Measurements from ENCODE around the gene PRKAA2. TPM values are rescaled to one million over a fixed set of nuclear protein-coding genes. Genes with fewer than 3 reads are reported as not detected.

Gene PRKAA2
- total and polyA plus RNA-seq, 2 donors = 1.1 to 1.3 TPM

DNA sequence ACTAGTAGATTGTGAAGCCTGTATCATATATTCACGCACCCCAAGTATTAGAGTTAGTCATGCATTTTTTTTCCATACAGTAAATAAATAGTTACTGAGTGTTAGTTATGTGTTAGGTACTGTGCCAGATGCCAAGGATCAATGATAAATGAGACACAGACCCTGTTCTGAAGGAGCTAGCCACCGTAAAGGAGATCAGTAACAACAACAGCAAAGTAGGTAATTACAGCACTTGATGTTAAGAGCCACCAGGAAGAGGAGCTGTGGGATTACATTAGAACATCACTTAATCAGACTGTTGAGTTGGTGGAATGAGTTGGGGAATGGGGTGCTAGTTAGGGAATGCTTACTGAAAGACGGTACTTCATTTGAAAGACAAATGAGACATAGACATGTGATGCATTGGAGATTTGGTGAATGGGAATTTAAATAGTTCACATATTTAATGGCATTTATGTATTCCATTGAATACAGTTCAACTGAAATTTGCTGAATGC, 21.0 kb downstream of the PRKAA2 start:
- H3K4me3 ChIP-seq (ENCODE audit: low read length in 2 of 2) = no peak overlapping the region
- no peak overlapping the region for H3K27ac ChIP-seq (ENCODE audit: low read depth in 1 of 2, low read length in 1 of 2)
- no peaks in the 10 kb centered on the region for H3K9me3 ChIP-seq (ENCODE audit: control insufficient read depth in 2 of 2, insufficient read depth in 1 of 2, low read length in 1 of 2)
- no peaks in the 10 kb centered on the region for H3K36me3 ChIP-seq (ENCODE audit: control insufficient read depth in 2 of 2, insufficient read depth in 2 of 2, low read length in 1 of 2)
- 94% methylated on average over 3 of the region's 3 CpGs for WGBS
- no peaks in the 10 kb centered on the region for H3K4me1 ChIP-seq (ENCODE audit: control insufficient read depth in 2 of 2, insufficient read depth in 2 of 2, low read length in 2 of 2)
- H3K27me3 ChIP-seq (ENCODE audit: control insufficient read depth in 2 of 2, insufficient read depth in 1 of 2, low read length in 1 of 2) = no peaks in the 10 kb centered on the region
- DNase-seq (ENCODE audit: low read depth in 6 of 9, low spot score in 9 of 9) = no peak

DNA sequence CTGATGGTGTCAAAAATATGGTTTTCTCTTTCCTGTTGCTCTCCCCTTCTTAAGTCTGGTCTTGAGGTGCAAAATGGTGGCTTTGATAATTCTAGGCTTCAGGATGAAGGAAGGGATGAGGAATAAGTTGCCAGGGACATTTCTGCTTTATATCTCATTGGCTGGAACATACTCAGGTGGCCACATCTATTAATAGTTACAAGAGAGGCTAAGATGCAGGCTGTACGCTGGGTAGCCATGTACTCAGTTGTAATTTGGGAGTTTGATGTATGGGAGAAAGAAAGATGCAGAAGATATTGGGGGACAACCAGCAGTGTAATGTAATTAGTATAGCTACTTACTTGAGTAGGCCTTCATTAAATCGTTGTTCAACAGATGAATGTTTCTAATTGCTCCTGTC, 25.2 kb downstream of the PRKAA2 start:
- Histone ChIP-seq H3K36me3 (ENCODE audit: control insufficient read depth in 2 of 2, insufficient read depth in 2 of 2, low read length in 1 of 2) (no peaks in the 10 kb centered on the region), H3K9me3 (ENCODE audit: control insufficient read depth in 2 of 2, insufficient read depth in 1 of 2, low read length in 1 of 2) (no peaks in the 10 kb centered on the region), H3K4me1 (ENCODE audit: control insufficient read depth in 2 of 2, insufficient read depth in 2 of 2, low read length in 2 of 2) (no peaks in the 10 kb centered on the region), H3K27me3 (ENCODE audit: control insufficient read depth in 2 of 2, insufficient read depth in 1 of 2, low read length in 1 of 2) (no peaks in the 10 kb centered on the region), H3K27ac (ENCODE audit: low read depth in 1 of 2, low read length in 1 of 2) (no peak overlapping the region), H3K4me3 (ENCODE audit: low read length in 2 of 2) (no peak overlapping the region)
- 46% methylated on average over 2 of the region's 2 CpGs for WGBS
- no peak for DNase-seq (ENCODE audit: low read depth in 6 of 9, low spot score in 9 of 9)

DNA sequence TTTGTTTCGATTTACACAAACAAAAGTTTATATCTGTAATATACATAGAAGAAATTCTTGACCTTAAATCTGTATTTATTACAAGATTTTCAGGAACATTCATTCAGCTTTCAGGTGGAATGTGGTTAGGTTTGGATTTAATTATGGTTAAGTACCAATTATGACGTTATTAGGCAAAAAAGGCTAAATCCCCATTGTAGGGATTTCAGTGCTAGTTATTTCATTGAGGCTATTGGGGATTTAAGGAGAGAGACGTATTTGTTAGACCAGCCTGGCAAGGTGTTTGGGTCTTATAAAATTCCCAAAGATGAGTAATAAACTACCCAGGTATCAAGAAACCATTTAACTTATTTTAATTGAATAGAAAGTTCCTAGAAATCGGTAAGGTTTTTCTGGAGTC, 26.0 kb downstream of the PRKAA2 start:
- no peaks in the 10 kb centered on the region for H3K9me3 ChIP-seq (ENCODE audit: control insufficient read depth in 2 of 2, insufficient read depth in 1 of 2, low read length in 1 of 2)
- no peak for DNase-seq (ENCODE audit: low read depth in 6 of 9, low spot score in 9 of 9)
- H3K4me1 ChIP-seq (ENCODE audit: control insufficient read depth in 2 of 2, insufficient read depth in 2 of 2, low read length in 2 of 2) = no peaks in the 10 kb centered on the region
- no peak overlapping the region for H3K27ac ChIP-seq (ENCODE audit: low read depth in 1 of 2, low read length in 1 of 2)
- H3K36me3 ChIP-seq (ENCODE audit: control insufficient read depth in 2 of 2, insufficient read depth in 2 of 2, low read length in 1 of 2) = no peaks in the 10 kb centered on the region
- no peaks in the 10 kb centered on the region for H3K27me3 ChIP-seq (ENCODE audit: control insufficient read depth in 2 of 2, insufficient read depth in 1 of 2, low read length in 1 of 2)
- WGBS = 95% methylated on average over 4 of the region's 4 CpGs
- H3K4me3 ChIP-seq (ENCODE audit: low read length in 2 of 2) = no peak overlapping the region

DNA sequence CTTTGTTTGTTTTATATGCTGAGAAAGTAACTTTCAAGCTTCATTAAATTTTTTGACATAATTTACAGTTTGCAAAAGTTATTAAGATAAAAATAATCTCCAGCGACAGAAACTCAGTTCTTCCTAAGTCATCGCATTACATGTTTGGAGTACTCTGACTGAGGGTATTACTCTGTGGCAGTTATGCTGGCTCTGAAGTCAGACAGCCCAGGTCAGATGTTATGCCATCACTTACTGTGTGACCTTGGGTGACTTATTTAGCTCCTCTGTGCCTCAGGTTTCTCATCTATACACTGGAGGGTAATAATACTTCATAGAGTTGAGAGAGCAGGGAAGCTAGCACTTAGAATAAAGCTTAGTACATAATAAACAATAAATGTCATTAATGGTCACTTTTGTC, 26.4 kb downstream of the PRKAA2 start:
- Histone ChIP-seq H3K4me1 (ENCODE audit: control insufficient read depth in 2 of 2, insufficient read depth in 2 of 2, low read length in 2 of 2) (no peaks in the 10 kb centered on the region), H3K36me3 (ENCODE audit: control insufficient read depth in 2 of 2, insufficient read depth in 2 of 2, low read length in 1 of 2) (no peaks in the 10 kb centered on the region), H3K27me3 (ENCODE audit: control insufficient read depth in 2 of 2, insufficient read depth in 1 of 2, low read length in 1 of 2) (no peaks in the 10 kb centered on the region), H3K4me3 (ENCODE audit: low read length in 2 of 2) (no peak overlapping the region), H3K27ac (ENCODE audit: low read depth in 1 of 2, low read length in 1 of 2) (no peak overlapping the region), H3K9me3 (ENCODE audit: control insufficient read depth in 2 of 2, insufficient read depth in 1 of 2, low read length in 1 of 2) (no peaks in the 10 kb centered on the region)
- no peak for DNase-seq (ENCODE audit: low read depth in 6 of 9, low spot score in 9 of 9)
- WGBS = 96% methylated on average over 2 of the region's 2 CpGs

DNA sequence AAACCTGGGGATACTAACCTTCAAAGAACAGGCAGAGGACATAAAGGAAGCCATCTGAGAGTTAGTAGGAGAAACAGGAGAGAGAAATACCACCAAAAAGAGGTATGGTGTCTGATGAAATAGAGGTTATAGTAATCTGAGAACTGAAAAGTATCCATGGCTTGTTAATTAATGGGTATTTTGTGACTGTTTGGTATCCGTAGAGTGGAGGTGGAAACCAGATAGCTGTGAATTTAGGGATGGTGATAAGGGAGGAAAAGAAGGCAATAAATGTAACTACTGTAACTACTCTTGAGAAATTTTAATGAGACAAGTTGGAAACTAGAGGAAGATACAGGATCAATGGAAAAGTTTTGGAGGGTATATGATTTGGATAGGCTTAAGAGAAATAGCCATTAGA, 27.5 kb downstream of the PRKAA2 start:
- no peaks in the 10 kb centered on the region for H3K9me3 ChIP-seq (ENCODE audit: control insufficient read depth in 2 of 2, insufficient read depth in 1 of 2, low read length in 1 of 2)
- no peaks in the 10 kb centered on the region for H3K36me3 ChIP-seq (ENCODE audit: control insufficient read depth in 2 of 2, insufficient read depth in 2 of 2, low read length in 1 of 2)
- WGBS = 38% methylated on average over 1 of the region's 1 CpG
- no peak overlapping the region for H3K27ac ChIP-seq (ENCODE audit: low read depth in 1 of 2, low read length in 1 of 2)
- H3K4me3 ChIP-seq (ENCODE audit: low read length in 2 of 2) = no peak overlapping the region
- no peaks in the 10 kb centered on the region for H3K4me1 ChIP-seq (ENCODE audit: control insufficient read depth in 2 of 2, insufficient read depth in 2 of 2, low read length in 2 of 2)
- H3K27me3 ChIP-seq (ENCODE audit: control insufficient read depth in 2 of 2, insufficient read depth in 1 of 2, low read length in 1 of 2) = no peaks in the 10 kb centered on the region
- no peak for DNase-seq (ENCODE audit: low read depth in 6 of 9, low spot score in 9 of 9)

DNA sequence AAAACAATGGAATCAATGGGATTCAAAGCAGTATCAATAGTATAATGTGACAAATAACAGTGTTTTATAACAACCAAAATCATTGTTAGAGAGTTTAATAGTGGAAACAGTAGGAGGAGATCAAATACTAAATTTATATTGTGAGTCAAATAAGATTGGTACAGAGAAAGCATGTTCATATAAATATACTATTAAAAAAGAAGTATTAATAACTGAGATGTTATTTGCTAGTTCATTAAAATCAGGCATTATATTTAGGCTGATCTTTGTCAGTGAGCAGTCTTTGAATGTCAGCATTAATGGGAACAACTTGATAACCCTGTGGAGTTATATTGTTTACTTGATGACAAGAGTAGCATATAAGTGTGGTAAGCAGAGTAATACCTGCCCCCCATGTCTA, 30.6 kb downstream of the PRKAA2 start:
- no peaks in the 10 kb centered on the region for H3K36me3 ChIP-seq (ENCODE audit: control insufficient read depth in 2 of 2, insufficient read depth in 2 of 2, low read length in 1 of 2)
- no peaks in the 10 kb centered on the region for H3K4me1 ChIP-seq (ENCODE audit: control insufficient read depth in 2 of 2, insufficient read depth in 2 of 2, low read length in 2 of 2)
- H3K9me3 ChIP-seq (ENCODE audit: control insufficient read depth in 2 of 2, insufficient read depth in 1 of 2, low read length in 1 of 2) = no peaks in the 10 kb centered on the region
- no peak for DNase-seq (ENCODE audit: low read depth in 6 of 9, low spot score in 9 of 9)
- H3K27ac ChIP-seq (ENCODE audit: low read depth in 1 of 2, low read length in 1 of 2) = no peak overlapping the region
- H3K4me3 ChIP-seq (ENCODE audit: low read length in 2 of 2) = no peak overlapping the region
- no peaks in the 10 kb centered on the region for H3K27me3 ChIP-seq (ENCODE audit: control insufficient read depth in 2 of 2, insufficient read depth in 1 of 2, low read length in 1 of 2)

DNA sequence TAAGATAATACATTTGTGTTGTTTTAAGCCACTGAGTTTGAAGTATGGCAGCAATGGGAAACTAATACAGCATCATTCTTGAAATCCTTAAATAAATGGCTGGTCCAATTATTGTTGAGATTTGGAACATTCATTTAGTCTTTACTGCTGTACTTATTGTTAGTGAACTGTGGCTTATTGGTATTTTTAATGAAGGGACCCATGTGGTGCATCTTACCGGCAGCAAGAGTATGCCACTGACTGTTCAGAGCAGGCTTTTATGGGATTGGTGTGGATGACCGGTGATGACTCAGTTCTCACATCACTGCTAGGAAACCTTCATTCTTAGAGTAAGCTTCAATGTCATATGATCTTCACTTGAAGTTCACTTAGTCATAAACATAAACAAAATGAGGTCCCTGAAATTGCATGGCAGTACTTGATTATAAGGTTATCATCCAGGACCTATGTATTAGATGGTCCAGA, 31.5 kb downstream of the PRKAA2 start:
- no peaks in the 10 kb centered on the region for H3K36me3 ChIP-seq (ENCODE audit: control insufficient read depth in 2 of 2, insufficient read depth in 2 of 2, low read length in 1 of 2)
- H3K27ac ChIP-seq (ENCODE audit: low read depth in 1 of 2, low read length in 1 of 2) = no peak overlapping the region
- H3K4me3 ChIP-seq (ENCODE audit: low read length in 2 of 2) = no peak overlapping the region
- no peaks in the 10 kb centered on the region for H3K27me3 ChIP-seq (ENCODE audit: control insufficient read depth in 2 of 2, insufficient read depth in 1 of 2, low read length in 1 of 2)
- H3K9me3 ChIP-seq (ENCODE audit: control insufficient read depth in 2 of 2, insufficient read depth in 1 of 2, low read length in 1 of 2) = no peaks in the 10 kb centered on the region
- WGBS = 96% methylated on average over 2 of the region's 2 CpGs
- DNase-seq (ENCODE audit: low read depth in 6 of 9, low spot score in 9 of 9) = no peak
- H3K4me1 ChIP-seq (ENCODE audit: control insufficient read depth in 2 of 2, insufficient read depth in 2 of 2, low read length in 2 of 2) = no peaks in the 10 kb centered on the region

DNA sequence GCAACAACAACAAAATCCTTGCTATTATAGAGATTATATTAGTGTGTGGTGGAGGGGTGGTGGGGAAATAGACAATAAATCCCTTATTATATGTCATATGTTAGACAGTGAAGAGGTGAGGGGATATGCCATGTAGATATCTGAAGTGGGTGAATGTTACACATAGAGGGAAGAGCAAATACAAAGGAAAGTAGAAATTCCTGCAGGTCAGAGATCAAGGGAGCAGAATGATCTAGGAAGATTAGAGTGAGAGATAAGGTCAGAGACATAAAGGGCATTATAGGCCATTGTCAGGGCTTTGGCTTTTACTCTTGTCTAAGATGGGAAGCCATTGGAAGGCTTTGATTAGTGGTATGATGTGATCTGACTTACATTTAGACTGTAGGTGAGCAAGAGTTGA, 38.5 kb downstream of the PRKAA2 start:
- H3K4me3 ChIP-seq (ENCODE audit: low read length in 2 of 2) = no peak overlapping the region
- H3K27ac ChIP-seq (ENCODE audit: low read depth in 1 of 2, low read length in 1 of 2) = no peak overlapping the region
- no peaks in the 10 kb centered on the region for H3K36me3 ChIP-seq (ENCODE audit: control insufficient read depth in 2 of 2, insufficient read depth in 2 of 2, low read length in 1 of 2)
- DNase-seq (ENCODE audit: low read depth in 6 of 9, low spot score in 9 of 9) = no peak
- H3K9me3 ChIP-seq (ENCODE audit: control insufficient read depth in 2 of 2, insufficient read depth in 1 of 2, low read length in 1 of 2) = no peaks in the 10 kb centered on the region
- no peaks in the 10 kb centered on the region for H3K27me3 ChIP-seq (ENCODE audit: control insufficient read depth in 2 of 2, insufficient read depth in 1 of 2, low read length in 1 of 2)
- H3K4me1 ChIP-seq (ENCODE audit: control insufficient read depth in 2 of 2, insufficient read depth in 2 of 2, low read length in 2 of 2) = no peaks in the 10 kb centered on the region

DNA sequence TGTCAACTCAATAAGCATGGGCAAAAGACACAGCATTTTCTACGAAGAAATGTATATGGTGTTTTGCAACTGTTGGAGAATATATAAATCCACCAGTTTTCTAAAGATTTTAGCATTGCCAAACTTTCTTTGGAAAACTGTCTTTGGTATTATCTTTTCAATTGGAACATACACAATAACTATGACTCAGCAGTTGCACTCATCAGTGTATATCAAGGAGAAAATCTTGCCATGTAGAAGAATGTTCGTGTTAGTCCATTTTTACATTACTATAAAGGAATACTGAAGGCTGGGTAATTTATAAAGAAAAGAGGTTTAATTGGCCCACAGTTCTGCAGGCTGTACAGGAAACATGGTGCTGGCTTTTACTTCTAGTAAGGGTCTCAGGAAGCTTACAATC, 41.1 kb downstream of the PRKAA2 start:
- no peaks in the 10 kb centered on the region for H3K9me3 ChIP-seq (ENCODE audit: control insufficient read depth in 2 of 2, insufficient read depth in 1 of 2, low read length in 1 of 2)
- no peaks in the 10 kb centered on the region for H3K27me3 ChIP-seq (ENCODE audit: control insufficient read depth in 2 of 2, insufficient read depth in 1 of 2, low read length in 1 of 2)
- 96% methylated on average over 2 of the region's 2 CpGs for WGBS
- H3K4me1 ChIP-seq (ENCODE audit: control insufficient read depth in 2 of 2, insufficient read depth in 2 of 2, low read length in 2 of 2) = no peaks in the 10 kb centered on the region
- H3K36me3 ChIP-seq (ENCODE audit: control insufficient read depth in 2 of 2, insufficient read depth in 2 of 2, low read length in 1 of 2) = no peaks in the 10 kb centered on the region
- H3K27ac ChIP-seq (ENCODE audit: low read depth in 1 of 2, low read length in 1 of 2) = no peak overlapping the region
- H3K4me3 ChIP-seq (ENCODE audit: low read length in 2 of 2) = no peak overlapping the region
- DNase-seq (ENCODE audit: low read depth in 6 of 9, low spot score in 9 of 9) = no peak

DNA sequence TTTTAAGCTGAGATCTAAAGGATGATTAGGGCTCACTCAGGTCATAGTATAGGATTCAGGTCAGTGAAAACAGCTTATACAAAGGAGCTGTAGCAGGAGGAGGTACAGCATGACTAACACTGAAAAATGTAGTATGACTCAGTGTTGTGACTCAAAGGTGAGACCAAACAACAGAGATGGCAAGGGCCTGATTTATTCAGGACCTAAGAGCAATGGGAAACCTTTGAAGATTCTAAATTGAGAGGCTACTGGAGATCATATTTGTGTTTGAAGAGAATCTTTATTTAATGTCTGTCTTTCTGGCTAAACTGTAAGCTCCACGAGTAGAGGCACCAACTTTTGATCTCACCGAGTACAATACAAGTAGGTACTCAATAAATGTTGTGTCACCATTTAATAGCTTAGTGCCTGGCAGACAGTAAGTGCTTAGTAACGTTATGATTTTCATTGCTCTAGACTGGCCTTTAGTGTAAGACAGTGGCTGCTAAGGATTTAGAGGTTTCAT, 43.5 kb downstream of the PRKAA2 start:
- WGBS = 93% methylated on average over 3 of the region's 3 CpGs
- Histone ChIP-seq H3K9me3 (ENCODE audit: control insufficient read depth in 2 of 2, insufficient read depth in 1 of 2, low read length in 1 of 2) (no peaks in the 10 kb centered on the region), H3K4me3 (ENCODE audit: low read length in 2 of 2) (no peak overlapping the region), H3K27me3 (ENCODE audit: control insufficient read depth in 2 of 2, insufficient read depth in 1 of 2, low read length in 1 of 2) (no peaks in the 10 kb centered on the region), H3K27ac (ENCODE audit: low read depth in 1 of 2, low read length in 1 of 2) (no peak overlapping the region), H3K4me1 (ENCODE audit: control insufficient read depth in 2 of 2, insufficient read depth in 2 of 2, low read length in 2 of 2) (no peaks in the 10 kb centered on the region), H3K36me3 (ENCODE audit: control insufficient read depth in 2 of 2, insufficient read depth in 2 of 2, low read length in 1 of 2) (no peaks in the 10 kb centered on the region)
- DNase-seq (ENCODE audit: low read depth in 6 of 9, low spot score in 9 of 9) = no peak

Measured in thymus (tissue), 11 donors.